ENCODE measurements around the gene CPNE2. TPM values are rescaled to one million over a fixed set of nuclear protein-coding genes. Genes with fewer than 3 reads are reported as not detected.

CPNE2 gene
- total and polyA plus RNA-seq, 2 of the 8 experiments (the other 6 are each of a cell fraction or from before 2014, with no cell fraction given): 10.6 to 39.5 TPM

- Histone ChIP-seq H3K79me1 (ENCODE audit: low read depth, low read length) (no peaks in the 10 kb centered on the region), H2BK5ac (ENCODE audit: low read depth, low read length) (no peak overlapping the region), H3K4me1 (replicated peaks in 1 of 4; ENCODE audit: control insufficient read depth in 3 of 4, insufficient read depth in 4 of 4, low read length in 3 of 4) (peaks cover 0 to 4% (median 3%) of the 10 kb centered on the region in 4 experiments; a peak in 3 of 7 replicates), H3K23me2 (ENCODE audit: low read depth, low read length) (peaks cover 7% of the 10 kb centered on the region; the same call in 1 of the 2 replicates), H3K27me3 (replicated peaks in 1 of 4; ENCODE audit: control insufficient read depth in 3 of 4, extremely low read depth in 1 of 4, insufficient read depth in 3 of 4, low read length in 3 of 4) (no peaks in the 10 kb centered on the region), H3K79me2 (ENCODE audit: control insufficient read depth in 1 of 2, insufficient read depth in 2 of 2, low read length in 2 of 2) (no peaks in the 10 kb centered on the region), H3K9ac (replicated peaks in 1 of 4; ENCODE audit: extremely low read depth in 1 of 4, low read depth in 3 of 4, low read length in 3 of 4) (no peak overlapping the region), H3K36me3 (ENCODE audit: control insufficient read depth in 2 of 4, insufficient read depth in 4 of 4, low read length in 3 of 4) (no peaks in the 10 kb centered on the region), H4K5ac (ENCODE audit: insufficient read length, low read depth, low read length) (no peak overlapping the region), H4K8ac (ENCODE audit: extremely low read depth, insufficient read depth, low read length) (no peak overlapping the region), H4K91ac (replicated peaks; ENCODE audit: insufficient read length, low read length) (peak overlapping the region; percentile 65), H3K4me3 (ENCODE audit: extremely low read depth in 1 of 4, insufficient read depth in 2 of 4, low read depth in 3 of 4, low read length in 4 of 4) (no peak overlapping the region), H2BK20ac (ENCODE audit: low read length) (no peak overlapping the region), H3K56ac (replicated peaks; ENCODE audit: insufficient read length, low read depth, low read length) (peak overlapping the region; percentile 98), H2AK5ac (ENCODE audit: low read depth, low read length) (no peak overlapping the region), H3K18ac (ENCODE audit: extremely low read depth, low read length) (no peak overlapping the region), H3K23ac (ENCODE audit: insufficient read length) (no peak overlapping the region), H2BK12ac (ENCODE audit: low read depth, low read length) (no peak overlapping the region), H3K9me3 (ENCODE audit: insufficient read depth in 2 of 2, low read depth in 1 of 2, low read length in 1 of 2) (no peaks in the 10 kb centered on the region), H2BK15ac (ENCODE audit: low read length) (0 out of 2 replicates have a peak overlapping the region, but pooled peaks have one; percentile 38), H3K4ac (replicated peaks; ENCODE audit: insufficient read length, low read depth, low read length) (no peak overlapping the region), H2BK120ac (replicated peaks; ENCODE audit: low read depth, low read length) (peak overlapping the region; percentile 54), H3K27ac (ENCODE audit: low read depth, low read length) (no peak overlapping the region), H4K20me1 (replicated peaks in 1 of 2; ENCODE audit: control insufficient read depth in 1 of 2, insufficient read depth in 2 of 2, low read length in 2 of 2) (peaks cover 2 to 4% of the 10 kb centered on the region in 2 experiments), H3K14ac (ENCODE audit: insufficient read length) (no peak overlapping the region), H2AFZ (ENCODE audit: low read length) (no peak overlapping the region), H3K4me2 (ENCODE audit: insufficient read depth in 1 of 2, low read depth in 2 of 2, low read length in 2 of 2) (no peak overlapping the region)
- FAIRE-seq (peak; percentile 48), DNase-seq (ENCODE audit: low read depth in 1 of 2, low spot score in 2 of 2) (no peak)
- POLR2A ChIA-PET (ENCODE audit: partially characterized antibody): no interaction called here
- CTCF ChIA-PET (ENCODE audit: partially characterized antibody): interaction anchor here (0.5 to 2.2 kb wide), 9 partner anchors 9 to 239 kb away, joined by 3 to 13 read pairs (median 3); no protein-coding TSS in a partner anchor
- 91 to 100% methylated on average over 1 to 9 of the region's 9 CpGs for whole genome bisulfite sequencing, 2 experiments (ENCODE audit: extremely low coverage in 1 of 2, insufficient coverage in 1 of 2, insufficient read length in 1 of 2, insufficient replicate concordance in 2 of 2, low coverage in 1 of 2, low lambda C conversion rate in 2 of 2, missing lambda C conversion rate in 1 of 2)
- no peak for TF ChIP-seq GTF2F1 (IDR thresholded peaks at IDR 0.05; ENCODE audit: borderline replicate concordance, low read depth, low read length)
- TF ChIP-seq RAD21 (IDR thresholded peaks at IDR 0.05 in 1 of 2, conservative IDR thresholded peaks at IDR 0.05 in 1 of 2; ENCODE audit: low read depth in 2 of 2, low read length in 2 of 2): no peak
- TF ChIP-seq JUN (IDR thresholded peaks at IDR 0.05; ENCODE audit: low read depth, low read length): no peak
- no peak for TF ChIP-seq TEAD4 (IDR thresholded peaks at IDR 0.05; ENCODE audit: low read depth, low read length)
- no peak for TF ChIP-seq KDM1A (IDR thresholded peaks at IDR 0.05; ENCODE audit: borderline replicate concordance, low read length)
- TF ChIP-seq SIRT6 (IDR thresholded peaks at IDR 0.05; ENCODE audit: low read length): no peak
- no peak for TF ChIP-seq ATF2 (IDR thresholded peaks at IDR 0.05; ENCODE audit: low read length)
- no peak for TF ChIP-seq POU5F1 (IDR thresholded peaks at IDR 0.05; ENCODE audit: low read depth, low read length)
Measured at GRCh38 chr16:57060323-57061083, 31.9 kb upstream of the CPNE2 start.
